Stomach smooth muscle (tissue), 2 donors: ENCODE data around the gene DEPP1.
A peak's percentile ranks its signal among the peaks of the same experiment; 100 is the strongest.
"Not testable (repeated sequence)": the region's sequence is repeated elsewhere in the genome, so short reads cannot be mapped to it uniquely, and the experiment has no call there.

Experiments
- H3K27ac ChIP-seq: one replicate; pipeline ENCODE4 v1.7.0; 2013; ENCODE audit warnings: mild to moderate bottlenecking, low read length, inconsistent platforms
- H3K27me3 ChIP-seq, 2 donors: one replicate each; pipeline ENCODE4 v1.7.0; 2013; ENCODE audit warnings: low read length in 2 of 2; ENCODE audit not compliant: insufficient read depth in 2 of 2, control insufficient read depth in 1 of 2
- H3K36me3 ChIP-seq, 2 donors: one replicate each; pipeline ENCODE4 v1.7.0; 2013; ENCODE audit warnings: low read length in 2 of 2; ENCODE audit not compliant: control insufficient read depth in 2 of 2, insufficient read depth in 2 of 2
- H3K4me1 ChIP-seq: one replicate; pipeline ENCODE4 v1.7.0; 2013; ENCODE audit warnings: low read length; ENCODE audit not compliant: control insufficient read depth, insufficient read depth
- H3K4me3 ChIP-seq, 2 donors: one replicate each; pipeline ENCODE4 v1.7.0; 2013; ENCODE audit warnings: low read length in 2 of 2
- H3K9ac ChIP-seq, 2 donors: one replicate each; pipeline ENCODE4 v1.7.0; 2013; ENCODE audit warnings: low read length in 2 of 2, mild to moderate bottlenecking in 1 of 2
- H3K9me3 ChIP-seq, 2 donors: one replicate each; pipeline ENCODE4 v1.7.0; 2013; ENCODE audit warnings: low read length in 2 of 2; ENCODE audit not compliant: control insufficient read depth in 2 of 2
- donor health status: healthy.
- donor health status: Pancreatic carcinoma.

The DEPP1 gene

GRCh38 chr10:44978570-44979280 is at the start of gene DEPP1:
TSS of gene DEPP1 (minus strand) at chr10:44978809. CDS start at chr10:44978030, 779 bp downstream.
- Histone ChIP-seq H3K36me3 (peaks cover 4 to 5% of the 10 kb centered on the region in 2 donors), H3K4me1 (peaks cover 85% of the 10 kb centered on the region), H3K27ac (peak within 1 kb of the TSS; percentile 85), H3K27me3 (no peaks in the 10 kb centered on the region), H3K9me3 (no peaks in the 10 kb centered on the region), H3K4me3 (peak within 1 kb of the TSS; percentile 67 to 86), H3K9ac (peak within 1 kb of the TSS; percentile 70 to 78)

- Histone ChIP-seq H3K27me3 (no peaks in the 10 kb centered on the region), H3K9ac (no peak overlapping the region), H3K27ac (no peak overlapping the region), H3K4me3 (no peak overlapping the region), H3K9me3 (no peaks in the 10 kb centered on the region), H3K4me1 (no peaks in the 10 kb centered on the region), H3K36me3 (no peaks in the 10 kb centered on the region)
Measured at GRCh38 chr10:45023426-45023825, 44.8 kb upstream of the DEPP1 start.

- H3K4me1 ChIP-seq = no peaks in the 10 kb centered on the region
- no peaks in the 10 kb centered on the region for H3K27me3 ChIP-seq
- H3K4me3 ChIP-seq = no peak overlapping the region
- H3K36me3 ChIP-seq = no peaks in the 10 kb centered on the region
- H3K9ac ChIP-seq = no peak overlapping the region
- no peaks in the 10 kb centered on the region for H3K9me3 ChIP-seq
- no peak overlapping the region for H3K27ac ChIP-seq
Measured at GRCh38 chr10:45015590-45015989, 37.0 kb upstream of the DEPP1 start.

GRCh38 chr10:45014557-45014956 is 35.9 kb upstream of the DEPP1 start:
- H3K27me3 ChIP-seq, H3K27ac ChIP-seq, H3K9ac ChIP-seq, H3K9me3 ChIP-seq, H3K4me1 ChIP-seq, H3K36me3 ChIP-seq, H3K4me3 ChIP-seq: not testable (repeated sequence)

- Histone ChIP-seq H3K4me3 (peak overlapping the region in 1 of 2 donors; percentile 57), H3K36me3 (peaks cover 10% of the 10 kb centered on the region in 2 donors), H3K9me3 (no peaks in the 10 kb centered on the region), H3K9ac (no peak overlapping the region), H3K4me1 (peaks cover 2% of the 10 kb centered on the region), H3K27me3 (no peaks in the 10 kb centered on the region), H3K27ac (no peak overlapping the region)
Measured at GRCh38 chr10:45008524-45009161, 30.0 kb upstream of the DEPP1 start.

- Histone ChIP-seq H3K4me3 (no peak overlapping the region), H3K9me3 (no peaks in the 10 kb centered on the region), H3K36me3 (peaks cover 10 to 15% of the 10 kb centered on the region in 2 donors), H3K27me3 (no peaks in the 10 kb centered on the region), H3K27ac (no peak overlapping the region), H3K9ac (no peak overlapping the region), H3K4me1 (peaks cover 3% of the 10 kb centered on the region)
Measured at GRCh38 chr10:45006276-45007030, 27.8 kb upstream of the DEPP1 start.

GRCh38 chr10:45005284-45005683 is 26.7 kb upstream of the DEPP1 start:
- H3K36me3 ChIP-seq = peaks cover 10 to 15% of the 10 kb centered on the region in 2 donors
- no peaks in the 10 kb centered on the region for H3K9me3 ChIP-seq
- no peak overlapping the region for H3K4me3 ChIP-seq
- H3K9ac ChIP-seq = no peak overlapping the region
- H3K27ac ChIP-seq = no peak overlapping the region
- H3K27me3 ChIP-seq = no peaks in the 10 kb centered on the region
- H3K4me1 ChIP-seq = peaks cover 11% of the 10 kb centered on the region

- H3K4me1 ChIP-seq = peaks cover 17% of the 10 kb centered on the region
- H3K27me3 ChIP-seq = no peaks in the 10 kb centered on the region
- H3K9me3 ChIP-seq = no peaks in the 10 kb centered on the region
- H3K27ac ChIP-seq = no peak overlapping the region
- no peak overlapping the region for H3K9ac ChIP-seq
- peaks cover 10 to 15% of the 10 kb centered on the region in 2 donors for H3K36me3 ChIP-seq
- no peak overlapping the region for H3K4me3 ChIP-seq
Measured at GRCh38 chr10:45004661-45005060, 26.1 kb upstream of the DEPP1 start.

- Histone ChIP-seq H3K27ac (no peak overlapping the region), H3K4me1 (peaks cover 15% of the 10 kb centered on the region), H3K36me3 (peaks cover 10 to 15% of the 10 kb centered on the region in 2 donors), H3K9ac (no peak overlapping the region), H3K27me3 (no peaks in the 10 kb centered on the region), H3K9me3 (no peaks in the 10 kb centered on the region), H3K4me3 (no peak overlapping the region)
Measured at GRCh38 chr10:45003432-45004000, 24.9 kb upstream of the DEPP1 start.

- no peaks in the 10 kb centered on the region for H3K9me3 ChIP-seq
- peaks cover 10 to 15% of the 10 kb centered on the region in 2 donors for H3K36me3 ChIP-seq
- H3K27me3 ChIP-seq = no peaks in the 10 kb centered on the region
- peak overlapping the region; percentile 86 to 91 for H3K4me3 ChIP-seq
- peaks cover 28% of the 10 kb centered on the region for H3K4me1 ChIP-seq
- peak overlapping the region; percentile 86 for H3K27ac ChIP-seq
- peak overlapping the region; percentile 83 to 84 for H3K9ac ChIP-seq
Measured at GRCh38 chr10:45001381-45002148, 23.0 kb upstream of the DEPP1 start.
